GM12878 (cell line): ENCODE data around the gene RAI14.

Experiments
- BACH1 ChIP-seq: fragments of 450-650 bp; IDR thresholded peaks from 2 replicates; pipeline ENCODE4 v1.6.1; 2017; ENCODE audit warnings: mild to moderate bottlenecking, borderline replicate concordance
- EP300 ChIP-seq, 2 experiments: fragments of 150-350 bp in 1 of 2; IDR thresholded peaks; 2 replicates each; pipeline ENCODE4 v1.6.1; 2011 to 2012; ENCODE audit warnings: low read depth in 2 of 2, low read length in 2 of 2, borderline replicate concordance in 1 of 2, improper control_type of control experiment in 1 of 2, inconsistent platforms in 1 of 2; ENCODE audit not compliant: control insufficient read depth in 1 of 2
- EZH2 ChIP-seq: IDR thresholded peaks from 2 replicates; pipeline ENCODE4 v1.6.1; 2012; ENCODE audit warnings: low read depth, mild to moderate bottlenecking, control low read depth, inconsistent platforms, low read length, borderline replicate concordance; ENCODE audit not compliant: control insufficient read depth
- RAD51 ChIP-seq: fragments of 450-650 bp; IDR thresholded peaks from 2 replicates; pipeline ENCODE4 v1.6.1; 2016; ENCODE audit warnings: moderate library complexity, mild to moderate bottlenecking, inconsistent platforms
- RCOR1 ChIP-seq: conservative IDR thresholded peaks from 2 replicates; pipeline ENCODE4 v1.6.1; 2012; ENCODE audit warnings: low read depth, low read length, improper control_type of control experiment
- SP1 ChIP-seq: IDR thresholded peaks from one replicate; pipeline ENCODE4 v1.6.1; 2011; ENCODE audit warnings: low read depth, low read length
- WRNIP1 ChIP-seq: IDR thresholded peaks from 2 replicates; pipeline ENCODE4 v1.6.1; 2011; ENCODE audit warnings: low read depth, low read length, improper control_type of control experiment, borderline replicate concordance

GRCh38 chr5:34622098-34622400 is 34.1 kb upstream of the RAI14 start:
- TF ChIP-seq WRNIP1 (no peak), BACH1 (no peak), EZH2 (no peak), EP300 (IDR thresholded peaks at IDR 0.05; ENCODE audit: borderline replicate concordance in 1 of 2, control insufficient read depth in 1 of 2, low read depth in 2 of 2, low read length in 2 of 2) (no peak), SP1 (no peak), RAD51 (no peak), RCOR1 (no peak)
